Stimulated activated CD4-positive, alpha-beta T cell treated with anti-CD3 and anti-CD28 coated beads, Interleukin-1b, Interleukin-23, amount 100 ng/mL, for 4 hours (primary cell): Measurements from ENCODE around the gene COQ10A.

ENCODE experiments used
- DNase-seq, 2 donors: peaks; one replicate each; pipeline ENCODE4 v3.0.0-alpha.2; 2020; ENCODE audit warnings: low read depth in 2 of 2

The COQ10A gene

GRCh38 chr12:56315622-56316473 lies 49.1 kb downstream of the COQ10A start, which contains the start of gene CNPY2:
CNPY2 (minus strand) TSS chr12:56315988; CDS start chr12:56315217, 771 bp downstream.
- peak; percentile 80 to 84 for DNase-seq

- no peak for DNase-seq
Observed at GRCh38 chr12:56317675-56318074, 50.9 kb downstream of the COQ10A start.
